ENCODE data around the gene PEAK1. TPM values are rescaled to one million over a fixed set of nuclear protein-coding genes. Genes with fewer than 3 reads are reported as not detected.
"Not testable (repeated sequence)": the region's sequence is repeated elsewhere in the genome, so short reads cannot be mapped to it uniquely, and the experiment has no call there.

Gene PEAK1
- total RNA-seq, 1 donor from 2014 or later, result 60.0 TPM

DNA sequence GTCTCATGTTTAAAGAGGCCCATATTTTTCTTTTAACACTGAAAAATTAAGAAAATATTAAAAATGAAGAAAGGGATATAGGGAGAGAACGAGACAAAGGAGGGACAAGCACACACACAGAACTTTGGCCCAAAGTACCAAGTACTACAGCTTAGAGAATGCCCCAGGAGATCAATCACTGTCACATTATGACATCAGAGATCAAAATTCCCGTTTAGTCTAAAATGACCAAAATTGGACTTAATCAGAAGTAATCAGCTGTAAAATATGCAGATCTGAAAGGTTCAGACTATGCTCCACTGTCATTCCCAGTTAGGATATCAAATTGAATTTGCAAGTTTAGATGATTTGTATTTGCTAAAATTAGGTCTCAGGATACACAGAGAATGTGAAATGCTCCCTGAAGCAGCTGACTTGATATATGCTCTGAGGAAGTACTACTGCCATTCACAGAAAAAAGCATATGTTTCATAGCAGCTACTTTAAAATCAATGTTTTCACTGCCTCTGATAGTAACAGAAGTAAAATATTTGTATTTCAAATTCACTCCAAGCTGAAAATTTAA lies 123.0 kb downstream of the PEAK1 start:
- Histone ChIP-seq H3K9ac (ENCODE audit: low read depth in 1 of 3, low read length in 3 of 3) (no peak overlapping the region), H3K4me3 (ENCODE audit: low read length in 3 of 3) (no peak overlapping the region), H3K27ac (ENCODE audit: low read depth, low read length) (no peak overlapping the region), H3K4me1 (ENCODE audit: control insufficient read depth in 3 of 3, insufficient read depth in 3 of 3, low read length in 3 of 3) (peaks cover 0 to 6% (median 5%) of the 10 kb centered on the region in 3 donors), H3K36me3 (ENCODE audit: control insufficient read depth in 3 of 3, insufficient read depth in 3 of 3, low read length in 3 of 3) (no peaks in the 10 kb centered on the region), H3K27me3 (ENCODE audit: control insufficient read depth in 3 of 3, insufficient read depth in 3 of 3, low read length in 3 of 3) (no peaks in the 10 kb centered on the region), H3K9me3 (ENCODE audit: control insufficient read depth in 3 of 3, low read length in 3 of 3) (no peaks in the 10 kb centered on the region)

DNA sequence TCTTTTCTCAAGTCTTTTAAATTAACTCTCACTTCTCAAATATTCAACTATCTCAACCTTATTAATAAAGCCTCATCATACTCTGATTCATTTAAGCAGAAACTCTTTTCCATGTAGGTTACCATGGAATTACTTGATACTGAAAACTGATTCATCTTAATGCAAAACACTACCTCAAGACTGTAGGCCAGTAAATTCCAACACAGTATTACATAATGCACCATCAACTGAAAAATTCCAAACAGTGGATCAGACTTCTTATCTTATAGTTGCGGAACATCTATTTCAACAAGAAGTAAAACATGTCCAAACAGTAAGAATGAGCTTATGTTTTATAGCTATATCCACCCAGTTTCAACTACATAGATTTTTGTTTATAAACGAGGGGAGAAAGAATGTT lies 124.5 kb downstream of the PEAK1 start:
- Histone ChIP-seq H3K27me3 (ENCODE audit: control insufficient read depth in 3 of 3, insufficient read depth in 3 of 3, low read length in 3 of 3) (no peaks in the 10 kb centered on the region), H3K27ac (ENCODE audit: low read depth, low read length) (no peak overlapping the region), H3K4me1 (ENCODE audit: control insufficient read depth in 3 of 3, insufficient read depth in 3 of 3, low read length in 3 of 3) (peaks cover 0 to 6% (median 5%) of the 10 kb centered on the region in 3 donors)

DNA sequence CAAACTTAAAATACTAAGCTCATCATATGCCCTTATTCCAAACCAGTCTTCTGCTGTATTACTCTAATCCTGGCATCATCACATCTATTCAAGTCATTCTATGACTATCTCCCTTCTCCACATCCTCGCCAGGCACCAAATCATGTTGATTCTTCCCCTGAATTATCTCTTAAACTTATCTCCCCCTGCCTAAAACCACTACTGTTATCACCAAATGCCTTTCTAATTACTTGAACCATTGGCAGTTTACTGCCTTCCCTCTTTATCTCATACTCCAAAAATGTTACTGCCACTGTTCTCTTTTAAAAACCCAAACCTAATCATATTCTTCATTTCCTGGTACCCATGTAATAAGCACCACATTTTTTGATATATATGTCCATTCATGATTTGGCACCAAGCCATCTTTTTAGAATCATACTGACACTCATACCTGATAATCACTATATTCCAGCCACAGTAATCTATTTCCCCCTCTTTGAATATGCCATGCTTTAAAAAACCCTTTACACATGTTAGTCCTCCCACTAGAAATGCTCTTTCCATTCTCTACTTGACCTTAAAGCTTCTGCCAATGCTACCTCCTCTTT lies 126.8 kb downstream of the PEAK1 start:
- H3K27me3 ChIP-seq (ENCODE audit: control insufficient read depth in 3 of 3, insufficient read depth in 3 of 3, low read length in 3 of 3), result no peaks in the 10 kb centered on the region
- H3K27ac ChIP-seq (ENCODE audit: low read depth, low read length), result no peak overlapping the region
- H3K9me3 ChIP-seq (ENCODE audit: control insufficient read depth in 3 of 3, low read length in 3 of 3), result no peaks in the 10 kb centered on the region
- no peaks in the 10 kb centered on the region for H3K36me3 ChIP-seq (ENCODE audit: control insufficient read depth in 3 of 3, insufficient read depth in 3 of 3, low read length in 3 of 3)
- H3K4me1 ChIP-seq (ENCODE audit: control insufficient read depth in 3 of 3, insufficient read depth in 3 of 3, low read length in 3 of 3), result peaks cover 0 to 6% (median 5%) of the 10 kb centered on the region in 3 donors
- H3K9ac ChIP-seq (ENCODE audit: low read depth in 1 of 3, low read length in 3 of 3), result no peak overlapping the region
- H3K4me3 ChIP-seq (ENCODE audit: low read length in 3 of 3), result no peak overlapping the region

More for the DNA sequence above, 124.5 kb downstream of the PEAK1 start:
- no peak overlapping the region for H3K9ac ChIP-seq (ENCODE audit: low read depth in 1 of 3, low read length in 3 of 3)
- no peaks in the 10 kb centered on the region for H3K9me3 ChIP-seq (ENCODE audit: control insufficient read depth in 3 of 3, low read length in 3 of 3)
- H3K4me3 ChIP-seq (ENCODE audit: low read length in 3 of 3), result no peak overlapping the region
- no peaks in the 10 kb centered on the region for H3K36me3 ChIP-seq (ENCODE audit: control insufficient read depth in 3 of 3, insufficient read depth in 3 of 3, low read length in 3 of 3)

DNA sequence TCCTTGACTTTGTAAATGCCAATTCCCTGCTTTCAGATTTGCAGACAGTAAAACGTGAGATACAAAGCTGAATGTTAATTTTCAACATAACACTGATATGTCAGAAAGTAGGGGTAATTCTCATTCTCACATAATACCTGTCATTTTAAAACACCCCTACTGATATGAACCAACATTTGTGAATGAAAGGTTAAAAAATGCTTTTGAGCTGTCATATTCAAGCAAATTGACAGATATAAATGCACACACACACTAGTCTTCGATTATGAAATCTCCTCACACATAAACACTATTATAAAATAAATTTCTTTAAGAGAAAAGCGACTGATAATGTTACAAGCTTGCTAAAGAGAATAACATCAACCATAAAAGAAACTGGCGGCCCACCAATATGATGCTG lies 128.8 kb downstream of the PEAK1 start:
- H3K36me3 ChIP-seq (ENCODE audit: control insufficient read depth in 3 of 3, insufficient read depth in 3 of 3, low read length in 3 of 3), result no peaks in the 10 kb centered on the region
- no peak overlapping the region for H3K27ac ChIP-seq (ENCODE audit: low read depth, low read length)
- no peaks in the 10 kb centered on the region for H3K27me3 ChIP-seq (ENCODE audit: control insufficient read depth in 3 of 3, insufficient read depth in 3 of 3, low read length in 3 of 3)
- no peak overlapping the region for H3K4me3 ChIP-seq (ENCODE audit: low read length in 3 of 3)
- H3K9me3 ChIP-seq (ENCODE audit: control insufficient read depth in 3 of 3, low read length in 3 of 3), result no peaks in the 10 kb centered on the region
- no peak overlapping the region for H3K9ac ChIP-seq (ENCODE audit: low read depth in 1 of 3, low read length in 3 of 3)
- H3K4me1 ChIP-seq (ENCODE audit: control insufficient read depth in 3 of 3, insufficient read depth in 3 of 3, low read length in 3 of 3), result no peaks in the 10 kb centered on the region

DNA sequence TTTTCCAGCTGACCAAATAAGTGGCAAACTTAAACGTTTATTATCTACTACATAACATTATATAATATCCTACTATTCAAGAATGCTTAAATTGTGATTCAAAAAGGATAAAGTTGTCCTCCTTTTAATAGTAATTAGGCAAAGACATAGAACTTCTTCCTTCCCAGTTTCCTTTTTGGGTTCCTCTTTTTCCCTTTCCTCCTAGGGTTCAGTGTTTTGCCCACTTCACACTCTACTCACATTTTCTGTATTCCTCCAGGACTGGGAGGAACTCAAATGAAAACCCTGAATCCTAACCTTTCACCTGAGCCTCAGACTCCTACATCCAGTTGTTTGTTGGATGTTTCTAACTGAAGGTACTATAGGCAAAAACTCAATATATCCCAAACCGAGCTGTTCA lies 132.5 kb downstream of the PEAK1 start:
- Histone ChIP-seq H3K36me3 (ENCODE audit: control insufficient read depth in 3 of 3, insufficient read depth in 3 of 3, low read length in 3 of 3) (peaks cover 0 to 4% (median 0%) of the 10 kb centered on the region in 3 donors), H3K27me3 (ENCODE audit: control insufficient read depth in 3 of 3, insufficient read depth in 3 of 3, low read length in 3 of 3) (no peaks in the 10 kb centered on the region), H3K4me3 (ENCODE audit: low read length in 3 of 3) (no peak overlapping the region), H3K4me1 (ENCODE audit: control insufficient read depth in 3 of 3, insufficient read depth in 3 of 3, low read length in 3 of 3) (no peaks in the 10 kb centered on the region), H3K9ac (ENCODE audit: low read depth in 1 of 3, low read length in 3 of 3) (no peak overlapping the region), H3K9me3 (ENCODE audit: control insufficient read depth in 3 of 3, low read length in 3 of 3) (no peaks in the 10 kb centered on the region), H3K27ac (ENCODE audit: low read depth, low read length) (no peak overlapping the region)

DNA sequence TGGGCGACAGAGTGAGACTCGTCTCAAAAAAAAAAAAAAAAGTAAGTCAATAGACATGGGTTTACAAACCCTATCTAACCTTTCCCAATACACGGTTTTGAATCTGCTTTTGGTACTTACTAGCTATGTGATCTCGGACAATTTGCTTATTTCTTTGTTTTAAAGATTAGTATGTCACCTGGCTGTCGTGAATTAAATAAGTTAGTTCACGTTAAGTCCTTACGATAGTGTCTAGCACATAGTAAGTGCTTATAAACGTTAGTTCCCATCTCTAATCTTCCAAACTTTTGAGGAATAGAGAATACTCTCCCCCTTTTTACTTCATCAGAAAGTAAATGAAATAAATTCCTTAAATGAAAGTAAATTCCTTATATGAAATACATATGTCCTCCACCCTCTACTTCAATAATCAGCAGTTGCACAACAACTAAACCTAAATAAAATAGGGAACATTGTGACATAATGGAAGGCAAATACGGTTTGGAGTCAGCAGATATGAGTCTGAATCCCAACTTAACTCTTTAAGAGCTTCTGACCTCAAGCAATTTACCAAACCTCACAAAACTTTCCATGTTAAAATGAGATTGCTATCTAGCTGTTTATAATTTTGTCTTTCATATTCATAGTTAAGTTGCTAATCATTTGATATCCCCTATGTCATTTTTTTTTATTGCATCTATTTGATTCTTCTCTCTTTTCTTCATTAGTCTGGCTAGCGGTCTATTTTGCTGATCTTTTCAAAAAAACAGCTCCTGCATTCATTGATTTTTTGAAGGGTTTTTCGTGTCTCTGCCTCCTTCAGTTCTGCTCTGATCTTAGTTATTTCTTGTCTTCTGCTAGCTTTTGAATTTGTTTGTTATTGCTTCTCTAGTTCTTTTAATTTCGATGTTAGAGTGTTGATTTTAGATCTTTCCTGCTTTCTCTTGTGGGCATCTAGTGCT lies 134.6 kb downstream of the PEAK1 start:
- Histone ChIP-seq H3K4me1 (ENCODE audit: control insufficient read depth in 3 of 3, insufficient read depth in 3 of 3, low read length in 3 of 3) (no peaks in the 10 kb centered on the region), H3K36me3 (ENCODE audit: control insufficient read depth in 3 of 3, insufficient read depth in 3 of 3, low read length in 3 of 3) (peaks cover 0 to 4% (median 0%) of the 10 kb centered on the region in 3 donors), H3K4me3 (ENCODE audit: low read length in 3 of 3) (no peak overlapping the region), H3K9me3 (ENCODE audit: control insufficient read depth in 3 of 3, low read length in 3 of 3) (no peaks in the 10 kb centered on the region), H3K27me3 (ENCODE audit: control insufficient read depth in 3 of 3, insufficient read depth in 3 of 3, low read length in 3 of 3) (no peaks in the 10 kb centered on the region), H3K27ac (ENCODE audit: low read depth, low read length) (no peak overlapping the region), H3K9ac (ENCODE audit: low read depth in 1 of 3, low read length in 3 of 3) (no peak overlapping the region)

DNA sequence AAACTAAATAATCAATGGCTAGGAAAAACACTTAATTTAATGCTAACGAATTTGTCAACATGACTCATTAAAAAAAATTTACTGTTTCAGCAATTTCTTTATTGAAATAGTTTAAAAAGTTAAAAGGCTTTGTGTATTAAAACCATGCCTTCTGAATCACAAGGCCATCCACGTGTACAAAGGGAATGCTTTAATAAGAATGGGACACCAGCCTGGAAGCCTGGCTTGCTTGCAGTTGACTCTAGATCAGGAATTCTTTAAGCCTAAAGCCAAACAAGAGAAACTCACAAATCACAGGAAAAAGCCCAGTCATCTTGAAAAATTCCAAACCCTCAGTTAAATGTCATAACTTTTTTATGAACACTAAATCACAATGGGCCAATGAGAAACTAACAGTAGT lies 137.6 kb downstream of the PEAK1 start:
- H3K36me3 ChIP-seq (ENCODE audit: control insufficient read depth in 3 of 3, insufficient read depth in 3 of 3, low read length in 3 of 3), result peaks cover 0 to 4% (median 0%) of the 10 kb centered on the region in 3 donors
- no peaks in the 10 kb centered on the region for H3K27me3 ChIP-seq (ENCODE audit: control insufficient read depth in 3 of 3, insufficient read depth in 3 of 3, low read length in 3 of 3)
- H3K9me3 ChIP-seq (ENCODE audit: control insufficient read depth in 3 of 3, low read length in 3 of 3), result no peaks in the 10 kb centered on the region
- H3K4me1 ChIP-seq (ENCODE audit: control insufficient read depth in 3 of 3, insufficient read depth in 3 of 3, low read length in 3 of 3), result no peaks in the 10 kb centered on the region
- H3K27ac ChIP-seq (ENCODE audit: low read depth, low read length), result no peak overlapping the region
- no peak overlapping the region for H3K9ac ChIP-seq (ENCODE audit: low read depth in 1 of 3, low read length in 3 of 3)
- H3K4me3 ChIP-seq (ENCODE audit: low read length in 3 of 3), result no peak overlapping the region

DNA sequence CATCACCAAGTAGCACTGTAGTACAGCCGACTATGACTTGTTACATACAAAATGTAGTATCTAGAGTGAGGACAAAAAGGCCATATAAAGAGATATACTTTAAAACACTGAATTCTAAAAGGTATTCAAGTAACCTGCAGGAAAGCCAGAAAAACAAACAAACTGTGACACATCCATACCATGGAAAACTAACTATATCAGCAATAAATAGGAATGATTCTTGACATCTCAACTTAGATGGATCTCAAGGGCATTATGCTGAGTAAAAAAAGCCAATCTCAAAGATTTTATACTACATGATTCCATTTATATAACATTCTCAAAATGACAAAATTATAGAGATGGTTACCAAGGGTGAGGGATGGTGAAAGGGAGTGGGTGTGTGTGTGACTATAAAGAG lies 143.0 kb downstream of the PEAK1 start:
- Histone ChIP-seq H3K9ac (ENCODE audit: low read depth in 1 of 3, low read length in 3 of 3) (no peak overlapping the region), H3K9me3 (ENCODE audit: control insufficient read depth in 3 of 3, low read length in 3 of 3) (no peaks in the 10 kb centered on the region), H3K27ac (ENCODE audit: low read depth, low read length) (no peak overlapping the region), H3K4me1 (ENCODE audit: control insufficient read depth in 3 of 3, insufficient read depth in 3 of 3, low read length in 3 of 3) (no peaks in the 10 kb centered on the region), H3K4me3 (ENCODE audit: low read length in 3 of 3) (no peak overlapping the region), H3K36me3 (ENCODE audit: control insufficient read depth in 3 of 3, insufficient read depth in 3 of 3, low read length in 3 of 3) (no peaks in the 10 kb centered on the region), H3K27me3 (ENCODE audit: control insufficient read depth in 3 of 3, insufficient read depth in 3 of 3, low read length in 3 of 3) (no peaks in the 10 kb centered on the region)

DNA sequence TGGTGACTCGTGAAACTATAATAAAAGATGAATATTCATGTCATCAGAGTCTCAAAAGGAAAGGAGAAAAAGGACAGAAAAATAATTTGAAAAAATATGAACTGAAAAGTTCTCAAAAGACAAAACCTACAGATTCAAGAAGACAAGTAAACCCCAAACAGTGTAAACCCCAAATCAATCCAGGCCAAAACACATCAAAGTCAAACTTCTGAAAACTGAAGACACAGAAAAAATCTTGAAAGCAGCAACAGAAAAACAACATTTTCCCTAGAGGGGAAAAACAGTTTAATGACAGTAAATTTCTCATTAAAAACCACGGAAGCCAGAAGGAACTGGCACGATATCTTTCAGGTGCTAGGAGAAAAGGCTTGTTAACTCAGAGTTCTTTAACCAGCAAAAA lies 143.8 kb downstream of the PEAK1 start:
- H3K27me3 ChIP-seq (ENCODE audit: control insufficient read depth in 3 of 3, insufficient read depth in 3 of 3, low read length in 3 of 3), result no peaks in the 10 kb centered on the region
- H3K36me3 ChIP-seq (ENCODE audit: control insufficient read depth in 3 of 3, insufficient read depth in 3 of 3, low read length in 3 of 3), result no peaks in the 10 kb centered on the region
- no peak overlapping the region for H3K9ac ChIP-seq (ENCODE audit: low read depth in 1 of 3, low read length in 3 of 3)
- no peak overlapping the region for H3K27ac ChIP-seq (ENCODE audit: low read depth, low read length)
- no peak overlapping the region for H3K4me3 ChIP-seq (ENCODE audit: low read length in 3 of 3)
- no peaks in the 10 kb centered on the region for H3K9me3 ChIP-seq (ENCODE audit: control insufficient read depth in 3 of 3, low read length in 3 of 3)
- H3K4me1 ChIP-seq (ENCODE audit: control insufficient read depth in 3 of 3, insufficient read depth in 3 of 3, low read length in 3 of 3), result no peaks in the 10 kb centered on the region

DNA sequence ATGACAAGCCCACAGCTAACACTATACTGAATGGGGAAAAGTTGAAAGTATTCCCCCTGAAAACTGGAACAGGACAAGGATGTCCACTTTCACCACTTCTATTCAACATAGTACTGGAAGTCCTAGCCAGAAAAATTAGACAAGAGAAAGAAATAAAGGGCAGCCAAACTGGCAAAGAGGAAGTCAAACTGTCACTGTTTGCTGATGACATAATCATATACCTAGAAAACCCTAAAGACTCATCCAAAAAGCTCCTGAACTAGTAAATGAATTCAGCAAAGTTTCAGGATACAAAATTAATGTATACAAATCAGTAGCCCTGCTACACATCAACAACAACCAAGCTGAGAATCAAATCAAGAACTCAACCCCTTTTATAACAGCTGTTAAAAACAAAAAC lies 146.8 kb downstream of the PEAK1 start:
- not testable (repeated sequence) for H3K9me3 ChIP-seq (ENCODE audit: control insufficient read depth in 3 of 3, low read length in 3 of 3); H3K9ac ChIP-seq (ENCODE audit: low read depth in 1 of 3, low read length in 3 of 3); H3K36me3 ChIP-seq (ENCODE audit: control insufficient read depth in 3 of 3, insufficient read depth in 3 of 3, low read length in 3 of 3); H3K4me3 ChIP-seq (ENCODE audit: low read length in 3 of 3); H3K4me1 ChIP-seq (ENCODE audit: control insufficient read depth in 3 of 3, insufficient read depth in 3 of 3, low read length in 3 of 3); H3K27ac ChIP-seq (ENCODE audit: low read depth, low read length); H3K27me3 ChIP-seq (ENCODE audit: control insufficient read depth in 3 of 3, insufficient read depth in 3 of 3, low read length in 3 of 3)

Data from skeletal muscle tissue (tissue), 4 donors.